OCI-LY3 (cell line): ENCODE data around the gene GRIP1.

Source experiments
- H2AFZ ChIP-seq: fragments of 200-600, 300-600 bp; shearing (Covaris generic); 2 replicates; pipeline ENCODE4 v1.6.0; 2014; ENCODE audit warnings: antibody characterized with exemption, low read depth, low read length
- H3K27ac ChIP-seq: fragments of 200-600, 300-600 bp; sonication (generic); 2 replicates; pipeline ENCODE4 v1.5.1; 2014; ENCODE audit warnings: mild to moderate bottlenecking, low read length, moderate library complexity, mixed read lengths
- H3K27me3 ChIP-seq: fragments of 200-600, 300-600 bp; sonication (generic); 2 replicates; pipeline ENCODE4 v1.6.1; 2014; ENCODE audit warnings: low read depth, low read length, mixed read lengths
- H3K36me3 ChIP-seq: fragments of 200-600, 300-600 bp; sonication (generic); replicated peaks from 2 replicates; pipeline ENCODE3; 2014; ENCODE audit warnings: low read depth, low read length, mixed read lengths
- H3K4me1 ChIP-seq: fragments of 300-600, 200-600 bp; sonication (generic); 2 replicates; pipeline ENCODE4 v1.6.1; 2014; ENCODE audit warnings: low read length, mixed read lengths
- H3K4me2 ChIP-seq: fragments of 200-600, 300-600 bp; sonication (generic); 2 replicates; pipeline ENCODE4 v1.6.1; 2014; ENCODE audit warnings: low read length, mixed read lengths
- H3K4me3 ChIP-seq: fragments of 300-600, 200-600 bp; sonication (generic); 2 replicates; pipeline ENCODE4 v1.5.1; 2014; ENCODE audit warnings: antibody characterized with exemption, mild to moderate bottlenecking, low read length, moderate library complexity
- H3K79me2 ChIP-seq: fragments of 300-600, 200-600 bp; shearing (Covaris generic); 2 replicates; pipeline ENCODE4 v1.6.1; 2014; ENCODE audit warnings: mild to moderate bottlenecking, low read length, mixed read lengths
- H3K9ac ChIP-seq: fragments of 300-600, 200-600 bp; shearing (Covaris generic); 2 replicates; pipeline ENCODE4 v1.6.0; 2014; ENCODE audit warnings: mild to moderate bottlenecking, low read length, moderate library complexity
- H3K9me3 ChIP-seq: fragments of 200-600, 300-600 bp; shearing (Covaris generic); 2 replicates; pipeline ENCODE4 v1.6.1; 2014; ENCODE audit warnings: low read length, mixed read lengths; ENCODE audit not compliant: insufficient read depth
- H4K20me1 ChIP-seq: fragments of 200-600, 300-600 bp; sonication (generic); 2 replicates; pipeline ENCODE4 v1.6.1; 2016; ENCODE audit warnings: low read length, mixed read lengths; ENCODE audit not compliant: insufficient read depth
- EZH2phosphoT487 ChIP-seq: fragments of 200-600 bp; shearing (Covaris generic); IDR thresholded peaks from 2 replicates; pipeline ENCODE4 v1.6.1; 2018; ENCODE audit warnings: antibody characterized with exemption, mixed run types, low read depth
- TF ChIP-seq, protein P1 (sequence below): fragments of 200-600, 300-600 bp; sonication (generic); IDR thresholded peaks from 2 replicates; pipeline ENCODE4 v1.5.1; 2014; ENCODE audit warnings: antibody characterized with exemption, low read length, low read depth

GRIP1 gene

DNA sequence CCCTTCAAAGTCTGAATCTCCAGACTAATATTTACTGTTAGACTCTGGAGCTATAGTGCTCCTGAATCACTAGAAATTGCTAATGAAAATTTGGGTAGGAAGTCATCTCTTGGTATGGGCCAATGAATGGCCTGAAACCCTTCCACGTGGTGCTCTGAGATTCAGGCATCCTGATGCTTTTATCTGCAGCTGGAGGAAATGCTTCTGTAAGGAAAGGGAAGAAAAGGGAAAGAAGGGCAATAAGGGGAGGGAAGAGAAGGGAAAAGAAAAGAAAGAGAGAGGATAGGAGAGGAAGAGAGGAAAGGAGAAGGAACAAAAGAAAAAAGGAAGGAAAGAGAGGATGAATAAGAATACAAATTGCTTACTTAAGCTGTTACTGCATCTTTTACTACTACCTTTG, 182.3 kb downstream of the GRIP1 start:
- H3K4me2 ChIP-seq, result no peak overlapping the region
- no peaks in the 10 kb centered on the region for H3K36me3 ChIP-seq
- H2AFZ ChIP-seq, result no peak overlapping the region
- H3K27me3 ChIP-seq, result peaks cover 8% of the 10 kb centered on the region; the same call in 1 of the 2 replicates
- H3K79me2 ChIP-seq, result no peaks in the 10 kb centered on the region
- H3K4me1 ChIP-seq, result no peaks in the 10 kb centered on the region
- TF ChIP-seq, protein P1, sequence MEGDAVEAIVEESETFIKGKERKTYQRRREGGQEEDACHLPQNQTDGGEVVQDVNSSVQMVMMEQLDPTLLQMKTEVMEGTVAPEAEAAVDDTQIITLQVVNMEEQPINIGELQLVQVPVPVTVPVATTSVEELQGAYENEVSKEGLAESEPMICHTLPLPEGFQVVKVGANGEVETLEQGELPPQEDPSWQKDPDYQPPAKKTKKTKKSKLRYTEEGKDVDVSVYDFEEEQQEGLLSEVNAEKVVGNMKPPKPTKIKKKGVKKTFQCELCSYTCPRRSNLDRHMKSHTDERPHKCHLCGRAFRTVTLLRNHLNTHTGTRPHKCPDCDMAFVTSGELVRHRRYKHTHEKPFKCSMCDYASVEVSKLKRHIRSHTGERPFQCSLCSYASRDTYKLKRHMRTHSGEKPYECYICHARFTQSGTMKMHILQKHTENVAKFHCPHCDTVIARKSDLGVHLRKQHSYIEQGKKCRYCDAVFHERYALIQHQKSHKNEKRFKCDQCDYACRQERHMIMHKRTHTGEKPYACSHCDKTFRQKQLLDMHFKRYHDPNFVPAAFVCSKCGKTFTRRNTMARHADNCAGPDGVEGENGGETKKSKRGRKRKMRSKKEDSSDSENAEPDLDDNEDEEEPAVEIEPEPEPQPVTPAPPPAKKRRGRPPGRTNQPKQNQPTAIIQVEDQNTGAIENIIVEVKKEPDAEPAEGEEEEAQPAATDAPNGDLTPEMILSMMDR, result no peak
- no peak for TF ChIP-seq EZH2phosphoT487
- H3K9me3 ChIP-seq, result no peaks in the 10 kb centered on the region
- H3K9ac ChIP-seq, result no peak overlapping the region
- no peak overlapping the region for H3K4me3 ChIP-seq
- no peaks in the 10 kb centered on the region for H4K20me1 ChIP-seq
- H3K27ac ChIP-seq, result no peak overlapping the region

DNA sequence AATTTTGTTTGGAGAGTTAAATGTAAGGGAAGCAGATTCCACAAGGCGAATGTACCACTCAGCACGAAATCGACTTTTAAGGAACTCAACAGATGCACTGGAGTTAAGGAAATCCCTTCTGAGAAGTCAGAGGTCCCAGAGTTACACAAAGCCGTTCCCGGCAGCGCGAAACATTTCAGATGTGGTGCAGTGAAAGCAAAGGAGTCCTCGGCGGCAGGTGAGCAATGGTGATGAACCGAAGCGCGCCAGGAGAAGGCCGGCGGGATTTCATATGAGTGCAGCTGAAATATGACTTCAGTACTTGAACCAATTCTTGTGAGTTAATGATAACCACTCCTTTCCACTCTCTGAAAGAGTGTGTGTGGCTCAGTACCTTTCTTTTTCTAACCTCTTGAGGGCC, 183.2 kb downstream of the GRIP1 start:
- Histone ChIP-seq H2AFZ (no peak overlapping the region), H3K36me3 (no peaks in the 10 kb centered on the region), H3K79me2 (no peaks in the 10 kb centered on the region), H3K9me3 (no peaks in the 10 kb centered on the region), H3K4me3 (no peak overlapping the region), H3K27ac (no peak overlapping the region), H4K20me1 (no peaks in the 10 kb centered on the region), H3K27me3 (peaks cover 8% of the 10 kb centered on the region; the same call in 1 of the 2 replicates), H3K4me2 (no peak overlapping the region), H3K9ac (no peak overlapping the region), H3K4me1 (no peaks in the 10 kb centered on the region)
- no peak for TF ChIP-seq EZH2phosphoT487
- TF ChIP-seq, protein P1, result no peak

- H2AFZ ChIP-seq, result no peak overlapping the region
- no peak overlapping the region for H3K9ac ChIP-seq
- no peaks in the 10 kb centered on the region for H3K36me3 ChIP-seq
- H3K9me3 ChIP-seq, result no peaks in the 10 kb centered on the region
- peaks cover 8% of the 10 kb centered on the region for H3K27me3 ChIP-seq
- no peak overlapping the region for H3K4me3 ChIP-seq
- H3K79me2 ChIP-seq, result no peaks in the 10 kb centered on the region
- TF ChIP-seq, protein P1, result no peak
- no peak for TF ChIP-seq EZH2phosphoT487
- H3K4me1 ChIP-seq, result no peaks in the 10 kb centered on the region
- H4K20me1 ChIP-seq, result no peaks in the 10 kb centered on the region
- H3K27ac ChIP-seq, result no peak overlapping the region
- H3K4me2 ChIP-seq, result no peak overlapping the region
These were observed 185.1 kb downstream of the GRIP1 start for GRCh38 chr12:66493819-66494218.

DNA sequence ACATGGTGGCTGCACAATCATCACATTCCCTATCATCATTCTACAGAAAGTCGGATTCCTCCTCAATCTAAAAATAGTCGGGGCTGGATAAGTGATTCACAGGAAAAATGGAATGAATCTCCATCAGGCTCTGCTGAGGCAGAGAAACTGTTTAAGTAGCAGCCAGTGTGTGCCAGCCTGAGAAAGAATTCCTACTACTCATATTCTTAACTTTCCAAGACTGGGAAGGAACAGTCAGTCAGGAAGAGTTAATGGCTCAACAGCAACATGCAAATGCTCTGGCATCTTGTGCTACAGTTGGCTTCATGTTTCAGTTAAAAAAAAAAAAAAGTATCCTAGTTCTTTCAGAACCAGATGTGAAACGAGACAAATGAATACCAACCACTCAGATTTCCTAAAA, 187.0 kb downstream of the GRIP1 start:
- TF ChIP-seq EZH2phosphoT487, result no peak
- TF ChIP-seq, protein P1, result no peak
- H3K4me3 ChIP-seq, result no peak overlapping the region
- H3K79me2 ChIP-seq, result no peaks in the 10 kb centered on the region
- H4K20me1 ChIP-seq, result no peaks in the 10 kb centered on the region
- H3K4me1 ChIP-seq, result no peaks in the 10 kb centered on the region
- no peaks in the 10 kb centered on the region for H3K9me3 ChIP-seq
- no peak overlapping the region for H3K4me2 ChIP-seq
- no peaks in the 10 kb centered on the region for H3K36me3 ChIP-seq
- H2AFZ ChIP-seq, result no peak overlapping the region
- no peak overlapping the region for H3K9ac ChIP-seq
- H3K27ac ChIP-seq, result no peak overlapping the region
- peaks cover 4% of the 10 kb centered on the region for H3K27me3 ChIP-seq
